HG03354 (cell line): Measurements from ENCODE around the gene CAMTA1.

ENCODE experiments used
- ATAC-seq: cut with Tn5 transposase; IDR thresholded peaks from one replicate; pipeline ENCODE4 v1.9.1; 2021; ENCODE audit warnings: mild to moderate bottlenecking; ENCODE audit not compliant: unreplicated experiment, poor library complexity, severe bottlenecking

Gene CAMTA1

DNA sequence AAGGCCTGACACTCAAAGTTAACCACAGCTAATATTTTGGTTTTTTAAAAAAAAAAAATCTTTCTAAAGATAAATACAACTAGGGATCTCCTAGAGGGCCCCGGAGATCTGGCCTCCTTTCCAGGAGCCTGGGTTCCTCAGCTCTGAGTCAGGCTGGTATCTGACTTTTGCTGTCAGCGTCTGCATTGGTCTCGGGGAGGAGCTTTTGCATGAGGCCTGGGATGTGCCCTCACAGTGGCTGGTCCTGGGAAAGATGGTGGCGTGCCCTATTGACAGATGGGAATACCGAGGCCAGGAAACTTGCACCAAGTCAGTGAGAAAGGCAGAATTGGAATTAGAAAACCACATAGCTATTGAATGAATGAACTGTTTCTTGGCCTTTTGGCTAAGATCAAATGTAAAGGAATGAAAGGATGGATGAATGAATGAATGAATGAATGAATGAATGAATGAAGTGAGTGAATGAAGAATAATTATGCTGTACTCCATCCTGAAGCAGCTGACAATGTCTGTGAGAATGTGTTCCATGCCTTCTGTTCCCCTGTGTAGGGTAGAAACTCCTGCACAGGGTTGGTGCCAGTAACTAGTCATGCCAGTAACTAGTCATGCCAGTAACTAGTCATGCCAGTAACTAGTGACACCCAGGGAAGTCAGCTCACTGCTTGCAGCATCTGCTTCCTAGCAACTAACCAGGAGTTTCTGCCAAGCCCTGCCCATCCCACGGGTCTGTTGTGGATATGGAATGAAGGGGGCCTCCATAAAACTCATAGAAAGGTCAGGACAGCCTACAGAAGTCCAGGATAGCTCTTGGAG lies 743.3 kb downstream of the CAMTA1 start:
- ATAC-seq, result no peak

DNA sequence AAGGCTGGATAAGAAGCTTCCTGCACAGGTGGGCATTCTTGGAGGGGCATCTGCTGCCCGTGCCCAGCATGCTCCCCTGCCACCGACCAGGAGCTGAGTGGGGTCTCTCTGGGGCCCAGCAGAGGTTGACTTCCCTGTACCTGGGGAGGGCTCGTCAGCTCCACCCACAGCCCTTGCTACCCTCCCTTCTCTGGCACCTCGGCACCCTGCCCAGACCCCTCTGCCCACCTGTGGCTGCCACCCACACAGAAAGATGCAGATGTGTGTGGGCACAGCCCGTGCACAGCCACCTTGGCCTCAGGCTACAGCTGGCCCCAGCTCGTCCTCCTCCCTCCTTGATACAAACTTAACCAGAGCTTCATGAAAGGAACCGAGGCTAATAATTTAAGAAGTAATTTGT lies 744.7 kb downstream of the CAMTA1 start:
- no peak for ATAC-seq

DNA sequence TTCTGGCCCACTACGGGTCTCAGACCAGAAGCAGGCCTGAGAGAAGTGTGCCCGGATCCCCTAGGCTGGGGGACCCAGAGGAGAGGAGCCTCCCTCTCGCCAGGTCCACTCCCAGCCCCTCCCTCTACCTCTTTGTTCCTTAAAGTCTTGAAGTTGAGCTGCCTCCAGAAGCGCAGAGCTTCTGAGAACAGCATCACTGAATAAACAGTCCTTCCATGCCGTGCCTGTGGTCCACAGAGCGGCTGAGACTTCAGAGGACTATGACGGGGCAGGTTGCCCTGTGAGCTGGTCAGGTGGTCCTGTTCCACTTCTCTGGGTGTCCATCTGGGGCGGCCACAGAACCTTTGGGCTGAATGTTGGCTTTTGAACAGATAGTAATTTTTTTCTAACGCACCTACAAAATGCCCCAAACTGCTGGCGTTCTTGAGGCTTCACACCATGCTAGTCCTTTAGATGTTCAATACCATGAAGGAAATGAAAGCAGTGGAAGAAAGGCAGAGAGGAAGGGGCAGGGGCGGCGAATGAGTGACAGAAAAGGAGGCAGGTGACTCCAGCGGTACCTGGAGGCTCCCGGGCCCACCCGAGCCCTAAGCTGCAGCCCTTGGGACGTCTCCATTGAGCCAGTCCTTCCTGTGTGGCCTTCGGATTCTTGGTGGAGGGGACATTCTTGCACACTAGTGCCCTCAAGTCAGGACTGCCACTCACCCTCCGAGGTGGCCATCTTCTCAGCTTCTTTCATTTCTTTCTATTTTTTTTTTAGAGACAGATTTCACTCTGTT lies 746.5 kb downstream of the CAMTA1 start:
- no peak for ATAC-seq

DNA sequence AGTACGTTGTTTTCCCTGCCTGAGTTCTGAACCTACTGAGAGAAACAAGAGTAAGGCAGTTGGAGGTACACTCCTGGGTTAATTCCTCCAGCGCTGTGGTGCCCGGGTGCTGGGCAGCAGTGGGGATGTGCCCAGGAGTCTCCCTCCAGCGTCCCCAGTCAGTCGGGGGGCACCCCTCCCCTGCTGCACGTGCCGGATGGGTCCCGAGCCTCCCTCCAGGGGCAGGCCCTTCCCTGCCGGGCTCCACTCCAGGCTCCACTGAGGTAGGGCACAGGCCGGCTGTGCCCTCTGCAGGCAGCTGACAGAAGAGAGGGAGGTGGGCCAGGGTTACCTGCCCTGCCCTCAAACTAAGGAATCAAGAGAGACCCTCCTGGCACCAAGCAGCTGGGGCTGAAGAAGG lies 747.8 kb downstream of the CAMTA1 start:
- ATAC-seq, result no peak

DNA sequence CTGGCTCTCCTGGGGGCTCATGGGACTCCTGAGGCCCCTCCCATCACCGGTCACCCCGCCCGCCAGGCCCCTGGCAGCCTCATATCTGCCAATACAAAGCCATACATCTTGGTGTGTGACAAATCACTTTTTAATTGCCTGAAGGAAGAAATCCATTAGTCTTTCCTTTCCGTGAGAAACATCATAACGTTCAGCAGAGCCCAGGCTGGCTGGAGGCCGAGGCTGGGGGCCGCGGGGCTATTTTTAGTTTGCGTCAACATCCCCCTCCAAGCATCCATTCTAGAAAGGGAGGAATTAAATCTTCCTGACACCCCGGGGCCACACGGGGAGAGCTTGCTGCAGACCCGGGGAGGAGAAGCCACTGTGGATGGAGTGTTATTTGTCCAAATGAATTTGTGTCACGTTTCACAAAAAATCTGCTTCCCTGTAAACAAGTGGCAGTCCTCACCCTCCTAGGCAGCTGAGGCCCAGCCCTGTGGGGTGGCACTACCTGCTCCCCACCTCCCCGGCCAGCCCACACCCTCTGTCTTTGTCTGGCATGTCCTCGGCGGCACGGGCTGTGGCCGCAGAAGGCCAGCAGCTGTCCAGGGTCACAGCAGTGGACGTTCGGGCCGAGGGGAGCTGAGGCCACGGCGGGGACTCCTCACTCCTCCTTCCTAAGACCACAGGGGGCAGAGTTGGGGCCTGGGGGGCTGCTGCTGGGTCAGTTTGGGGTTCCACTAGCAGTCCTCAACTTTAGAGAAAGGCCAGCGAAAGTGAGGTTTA lies 749.0 kb downstream of the CAMTA1 start:
- no peak for ATAC-seq

DNA sequence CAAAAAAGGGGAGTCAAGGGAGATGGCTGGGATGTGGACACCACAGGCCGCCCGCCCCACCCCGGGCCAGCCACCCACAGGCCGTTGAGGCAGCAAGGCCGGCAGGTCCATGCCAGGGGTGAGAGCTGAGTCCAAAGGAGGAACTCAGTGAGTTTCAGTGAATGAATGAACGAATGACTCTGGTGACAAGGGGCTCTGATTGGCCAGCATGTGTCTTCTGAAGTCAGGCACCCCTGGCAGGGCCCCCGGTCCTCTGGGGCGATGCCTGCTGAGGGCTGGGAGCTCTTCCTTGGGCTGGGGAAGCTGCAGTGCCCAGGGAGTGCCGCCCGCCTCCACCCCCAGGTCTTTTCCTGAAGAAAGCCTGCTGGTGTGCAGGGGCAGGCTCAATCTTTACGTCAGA lies 749.8 kb downstream of the CAMTA1 start:
- ATAC-seq, result no peak

DNA sequence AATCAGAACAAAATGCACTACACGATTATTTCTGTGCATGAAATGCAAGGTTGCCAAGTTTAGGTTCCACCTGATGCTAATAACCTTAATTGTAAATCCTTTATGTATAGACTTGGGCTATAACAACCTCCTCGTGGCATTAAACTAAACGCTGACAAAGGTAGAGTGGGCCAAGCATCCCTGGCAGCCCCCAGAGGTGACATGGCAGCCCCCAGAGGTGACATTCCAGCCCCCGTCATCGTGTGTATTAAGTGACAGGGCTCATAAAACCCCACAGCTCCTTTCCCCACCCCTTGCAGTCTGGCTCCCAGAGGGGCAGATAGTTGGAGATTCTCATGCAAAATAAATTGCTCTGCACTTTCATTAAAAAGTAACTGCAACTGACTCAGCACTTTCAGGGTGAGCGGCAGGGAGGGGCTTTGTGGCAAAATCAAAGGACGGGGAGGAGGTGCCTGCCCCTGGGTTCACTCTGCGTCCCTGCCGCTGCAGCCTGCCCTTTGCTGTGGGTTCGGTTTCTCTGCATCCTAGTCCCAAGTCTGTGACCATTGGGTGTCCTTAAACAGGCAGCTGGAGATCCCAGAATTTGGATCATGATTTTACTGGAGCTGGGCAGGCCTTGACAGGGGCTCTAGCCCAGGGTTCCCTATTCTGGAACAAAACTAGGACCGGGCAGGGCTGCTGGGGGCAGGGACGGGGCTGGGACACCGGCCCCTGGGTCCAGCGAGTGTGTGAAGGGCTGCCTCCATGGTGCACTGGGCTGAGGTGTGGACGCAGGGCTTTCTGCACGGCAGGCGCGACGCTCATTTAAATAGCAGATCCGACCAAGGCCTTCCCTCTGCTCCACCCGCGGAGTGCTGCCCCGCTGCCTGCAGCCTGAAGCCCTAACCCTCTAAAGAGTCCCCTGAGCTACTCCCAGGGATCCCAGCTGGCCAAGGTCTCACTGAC lies 751.0 kb downstream of the CAMTA1 start:
- no peak for ATAC-seq

DNA sequence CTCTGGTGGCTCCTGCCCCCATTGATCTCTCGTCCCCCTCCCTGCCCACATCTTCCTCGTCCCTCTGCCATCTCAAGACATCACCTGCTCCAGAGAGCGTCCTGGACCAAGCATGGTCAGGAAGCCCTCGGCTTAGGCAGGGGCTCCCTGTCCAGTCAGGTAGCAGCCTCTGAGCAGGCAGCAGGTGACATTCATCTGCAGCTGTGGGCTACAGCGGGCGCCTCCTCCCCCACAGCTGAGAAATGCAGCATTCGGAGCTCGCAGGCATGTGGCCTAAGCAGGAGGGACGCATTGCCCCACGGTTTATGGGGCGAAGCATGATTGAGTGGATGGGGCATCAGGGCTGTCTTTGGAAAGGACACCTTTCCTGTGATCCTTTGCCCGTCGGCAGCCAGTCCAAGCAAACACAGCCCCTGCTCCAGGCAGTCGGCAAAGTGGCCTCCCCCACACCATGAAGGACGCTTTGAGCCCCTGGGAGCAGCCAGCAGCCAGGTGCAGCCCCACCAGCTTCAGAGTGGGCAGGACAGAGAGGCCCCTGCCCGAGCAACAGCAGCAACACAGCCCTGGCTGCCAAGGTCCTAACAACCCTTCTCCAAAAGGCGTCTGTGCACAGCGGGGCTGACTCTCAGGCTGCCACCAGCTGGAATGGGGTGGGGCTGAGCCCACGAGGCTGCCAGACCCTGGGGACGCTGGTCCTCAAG lies 751.8 kb downstream of the CAMTA1 start:
- no peak for ATAC-seq

DNA sequence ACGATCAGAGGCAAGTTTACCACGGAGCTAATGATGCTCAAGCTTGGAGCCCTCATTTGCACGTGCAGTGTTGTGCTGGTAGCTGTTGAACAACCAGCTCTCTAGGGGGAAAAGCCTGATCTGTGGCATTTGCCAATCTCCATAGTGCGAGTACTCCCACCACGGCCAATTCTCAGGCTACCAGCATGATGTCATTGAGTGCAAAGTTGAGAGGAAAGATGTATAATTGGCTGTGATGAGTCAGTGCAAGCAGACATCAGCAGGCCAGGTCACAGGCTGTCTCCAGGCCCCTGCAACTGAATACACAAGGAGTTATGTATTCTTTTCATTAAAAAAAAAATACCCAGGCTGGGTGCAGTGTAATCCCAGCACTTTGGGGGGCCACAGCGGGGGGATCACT lies 752.8 kb downstream of the CAMTA1 start:
- no peak for ATAC-seq

DNA sequence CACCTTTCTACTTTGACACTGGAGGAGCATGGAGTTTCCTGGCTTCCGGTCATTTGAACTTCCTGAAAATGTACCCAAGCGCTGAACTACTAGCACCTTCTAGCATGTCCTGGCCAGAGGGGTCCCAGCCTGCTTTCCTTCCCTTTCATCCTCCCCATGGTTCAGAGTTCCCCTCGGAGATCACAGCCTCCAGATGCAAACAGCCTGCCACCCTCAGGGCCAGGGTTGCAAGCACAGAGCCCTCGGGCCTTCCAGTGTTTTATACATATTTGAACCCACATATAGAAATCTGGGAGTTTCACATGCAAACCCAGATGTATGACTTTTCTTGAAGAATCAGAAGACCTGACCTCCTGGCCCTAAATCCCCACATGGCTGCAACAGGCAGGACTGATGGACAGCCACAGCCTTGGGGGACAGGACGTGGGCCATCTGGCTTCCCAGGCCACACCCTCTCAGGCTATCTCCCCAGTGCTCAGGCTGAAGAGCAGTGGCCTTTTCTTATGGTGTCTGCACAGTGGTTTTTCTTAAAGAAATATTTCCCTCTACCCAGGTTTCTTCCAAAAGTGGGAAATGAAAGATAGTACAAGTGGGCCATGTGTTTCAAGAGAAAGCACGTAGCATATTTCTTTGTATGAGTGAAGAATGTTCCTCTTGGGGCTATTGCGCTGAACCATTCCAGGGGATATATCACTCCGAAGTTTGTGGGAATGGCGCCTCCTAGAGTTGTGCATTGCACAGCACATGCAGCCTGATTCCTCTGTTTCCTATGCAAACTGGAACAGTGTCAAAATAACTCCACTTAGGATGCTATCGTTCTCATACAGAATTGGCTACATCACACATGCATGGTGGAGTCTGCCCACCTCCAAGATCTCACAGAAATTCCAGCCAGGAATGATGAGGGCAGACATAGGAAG lies 753.9 kb downstream of the CAMTA1 start:
- ATAC-seq, result no peak

DNA sequence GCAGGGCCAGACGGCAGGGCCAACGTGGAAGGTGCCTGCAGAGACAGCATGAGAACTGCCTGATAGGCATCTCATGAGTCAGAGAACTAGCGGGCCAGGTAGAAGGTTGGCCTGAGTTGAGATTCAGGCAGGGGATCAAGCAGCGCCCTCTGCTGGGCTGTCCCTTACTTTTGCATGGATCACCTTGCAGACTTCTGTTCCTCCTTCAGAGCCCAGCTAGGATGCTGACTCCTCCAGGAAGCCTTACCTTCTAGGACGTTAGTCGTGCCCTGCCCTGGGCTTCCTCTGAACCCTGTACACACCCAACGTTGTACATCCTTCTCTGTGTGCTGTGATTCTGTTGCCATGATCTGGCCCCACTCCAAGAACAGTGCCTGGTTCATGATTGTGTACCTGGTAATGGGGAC lies 754.5 kb downstream of the CAMTA1 start:
- no peak for ATAC-seq

DNA sequence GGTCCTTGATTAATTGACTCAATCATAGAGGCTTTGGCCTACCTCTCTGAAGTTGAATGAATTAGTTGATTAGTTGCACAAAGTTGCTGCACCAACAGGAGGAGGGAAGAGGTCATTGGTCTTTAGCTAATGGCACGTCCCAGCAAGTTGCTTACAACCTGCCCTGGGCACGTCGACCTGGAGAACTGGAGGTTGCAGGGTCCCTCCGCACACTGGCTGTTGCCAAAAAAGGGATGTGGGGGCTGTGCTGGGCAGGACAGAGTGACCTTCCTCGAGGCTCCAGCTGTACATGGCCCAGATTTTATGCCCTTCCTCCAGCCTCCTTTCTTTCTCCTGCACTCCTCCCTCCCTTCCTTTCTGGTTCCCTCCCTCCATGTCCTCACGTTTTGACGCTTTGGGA lies 755.6 kb downstream of the CAMTA1 start:
- ATAC-seq, result no peak

DNA sequence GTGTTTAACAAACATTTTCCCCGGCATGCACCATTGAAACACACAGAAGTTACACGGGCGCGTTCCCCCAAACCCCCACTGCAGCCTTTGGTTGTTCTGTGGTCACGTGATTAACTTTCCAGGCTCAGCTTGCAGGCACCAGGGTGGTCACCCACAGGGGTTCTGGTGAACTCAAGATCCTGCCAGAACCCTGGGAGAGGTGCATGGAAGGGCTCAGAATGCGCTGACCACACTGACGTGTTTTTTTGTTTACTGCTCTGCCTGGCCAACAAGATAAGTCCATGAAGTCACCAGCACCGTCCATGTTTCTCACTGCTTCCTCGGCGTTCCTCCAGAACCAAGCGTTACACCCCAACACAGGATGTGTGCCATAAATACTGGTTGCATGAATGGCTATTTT lies 756.4 kb downstream of the CAMTA1 start:
- ATAC-seq, result no peak

DNA sequence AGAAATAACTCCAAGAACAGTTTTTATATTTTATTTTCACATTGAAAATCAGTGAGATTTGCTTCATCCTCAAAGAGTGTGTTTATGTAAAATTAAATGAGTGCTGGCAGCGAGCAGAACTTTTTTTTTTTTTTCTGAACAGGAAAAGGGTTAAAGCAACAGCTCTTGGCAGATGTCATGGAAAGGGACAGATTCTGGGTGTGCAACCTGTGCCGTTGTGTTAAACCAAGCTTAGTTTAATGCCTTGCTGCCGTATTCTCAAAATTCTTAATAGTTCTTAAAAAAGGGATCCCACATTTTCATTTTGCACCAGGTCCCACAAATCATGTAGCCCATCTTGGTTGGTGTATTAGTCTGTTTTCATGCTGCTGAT lies 758.5 kb downstream of the CAMTA1 start:
- no peak for ATAC-seq

DNA sequence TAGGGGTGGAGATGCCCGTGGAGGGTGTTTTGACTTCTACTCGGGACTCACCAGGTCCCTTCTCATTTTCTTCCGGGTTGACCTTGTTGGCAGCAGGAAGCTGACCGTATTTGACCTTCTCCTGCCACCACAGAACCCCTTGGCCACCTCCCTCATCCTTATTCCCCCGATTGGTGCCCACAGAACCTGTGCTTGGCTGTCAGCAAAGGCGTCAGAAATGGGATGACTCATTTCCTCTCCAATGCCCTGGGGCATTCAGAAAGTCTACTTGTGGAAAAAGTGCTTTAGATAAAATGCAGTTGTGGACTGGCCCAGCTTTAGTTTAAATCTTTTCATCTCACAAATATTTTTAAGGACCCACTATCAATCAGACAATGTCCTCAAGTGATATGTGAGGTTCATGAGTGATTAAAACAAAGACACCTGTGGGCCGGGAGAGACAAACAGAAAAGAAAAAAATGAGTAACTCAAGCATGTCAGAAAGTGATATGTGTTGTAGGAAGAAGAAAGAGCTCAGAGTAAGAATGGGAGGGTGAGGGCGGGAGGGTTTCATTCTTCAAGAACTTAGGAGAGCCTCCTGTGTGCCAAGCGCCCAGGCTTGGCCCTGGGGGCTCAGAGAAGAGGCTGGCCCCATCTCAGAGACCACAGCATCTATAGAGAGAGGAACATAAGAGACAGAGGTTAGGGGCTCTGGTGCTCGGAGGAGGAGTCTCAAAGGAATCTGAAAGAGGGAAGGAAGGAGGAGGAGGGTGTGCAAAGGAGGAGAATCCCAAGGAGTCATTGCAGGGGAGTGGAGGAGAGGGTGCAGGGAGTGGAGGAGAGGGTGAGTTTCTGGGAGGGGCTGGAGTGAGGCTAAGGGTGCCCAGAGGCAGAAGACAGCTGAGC lies 764.3 kb downstream of the CAMTA1 start:
- ATAC-seq, result no peak

DNA sequence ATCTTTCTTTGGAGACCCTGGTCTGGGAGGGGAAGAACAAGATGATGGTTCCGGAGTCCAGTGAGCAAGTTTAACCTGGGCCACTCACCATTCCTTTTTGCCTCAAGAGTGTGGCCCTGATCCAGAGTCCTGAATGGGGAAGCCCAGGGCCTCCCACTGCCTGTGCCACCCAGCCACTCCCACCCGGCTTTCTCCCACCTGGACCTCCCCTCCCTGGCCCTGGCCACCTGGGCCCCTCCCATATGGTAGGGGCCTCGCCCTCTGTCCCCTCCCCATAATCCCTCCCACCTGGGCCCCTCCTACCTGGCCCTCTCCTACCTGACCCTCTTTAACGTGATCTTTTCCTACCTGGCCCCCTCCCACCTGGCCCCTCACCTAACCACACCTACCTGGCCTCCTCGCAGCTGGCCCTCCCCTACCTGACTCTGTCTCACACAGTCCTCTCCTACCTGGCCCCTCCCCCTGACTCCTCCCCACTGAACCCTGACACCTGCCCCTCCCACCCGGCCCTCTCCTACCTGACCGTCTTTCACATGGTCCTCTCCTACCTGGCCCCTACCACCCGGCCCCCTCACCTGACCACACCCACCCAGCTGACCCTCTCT lies 765.1 kb downstream of the CAMTA1 start:
- no peak for ATAC-seq

DNA sequence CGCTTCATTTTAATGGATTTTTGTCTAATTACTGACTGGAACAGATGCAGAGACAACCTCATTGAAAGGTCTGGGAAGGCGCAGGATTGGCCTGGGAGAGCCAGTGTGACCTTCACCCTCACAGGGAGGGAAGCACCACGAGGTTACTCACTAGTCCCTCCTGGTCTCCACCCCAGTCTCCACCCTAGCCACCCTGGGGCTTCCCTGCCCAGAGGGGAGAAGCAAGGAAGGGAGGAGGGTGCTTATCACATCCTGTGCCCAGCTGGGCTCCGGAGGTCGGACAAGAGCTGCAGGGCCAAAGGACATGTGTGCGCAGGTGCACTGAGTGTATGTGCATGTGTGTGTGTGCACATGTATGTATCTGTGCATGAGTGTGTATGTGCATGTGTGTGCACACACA lies 765.7 kb downstream of the CAMTA1 start:
- ATAC-seq, result no peak
